Stomach (tissue), 9 donors: ENCODE data around the gene AKNA. TPM values are rescaled to one million over a fixed set of nuclear protein-coding genes. Genes with fewer than 3 reads are reported as not detected.

Experiments
- DNase-seq, 2 donors: peaks; one replicate each; pipeline versions ENCODE4 v3.0.0 to v3.0.0-alpha.2; 2013 to 2019
- H3K27ac ChIP-seq, 5 donors: fragments of 200-600 bp in 4 of 5; sonication (generic) in 4 of 5; one replicate each; pipeline ENCODE4 v1.5.1; 2013 to 2019; ENCODE audit warnings: mild to moderate bottlenecking in 1 of 5, moderate library complexity in 1 of 5
- H3K27me3 ChIP-seq, 3 donors: fragments of 200-600 bp; sonication (generic); one replicate each; pipeline ENCODE4 v1.5.1; 2017 to 2019; ENCODE audit warnings: mixed run types in 1 of 3
- H3K36me3 ChIP-seq, 4 donors: fragments of 200-600 bp; sonication (generic); 1 replicate in 3 of 4; 2 replicates in 1 of 4; pipeline ENCODE4 v1.5.1; 2016 to 2019
- H3K4me1 ChIP-seq, 4 donors: fragments of 200-600 bp; sonication (generic); one replicate each; pipeline ENCODE4 v1.5.1; 2016 to 2019
- H3K4me3 ChIP-seq, 4 donors: fragments of 200-600 bp; sonication (generic) in 3 of 4; one replicate each; pipeline ENCODE4 v1.5.1; 2016 to 2019; ENCODE audit warnings: mild to moderate bottlenecking in 1 of 4
- H3K9me3 ChIP-seq, 4 donors: fragments of 200-600 bp; sonication (generic); one replicate each; pipeline ENCODE4 v1.5.1; 2016 to 2019
- CTCF ChIP-seq, 7 experiments: fragments of 450-650 bp in 4 of 7; fragments of 200-600 bp in 3 of 7; sonication (generic) in 3 of 7; IDR thresholded peaks; one replicate each; pipeline ENCODE4 v1.5.1; 2016 to 2019; ENCODE audit warnings: antibody characterized with exemption in 7 of 7, control low read depth in 2 of 7, mild to moderate bottlenecking in 1 of 7
- EP300 ChIP-seq: sonication (generic); formaldehyde crosslinking; IDR thresholded peaks from one replicate; pipeline ENCODE4 v1.6.1; 2017; ENCODE audit warnings: antibody characterized with exemption
- POLR2A ChIP-seq, 4 donors: fragments of 450-650 bp; IDR thresholded peaks; one replicate each; pipeline ENCODE4 v1.6.1; 2016; ENCODE audit warnings: antibody characterized with exemption in 4 of 4, control low read depth in 2 of 4, mild to moderate bottlenecking in 1 of 4, moderate library complexity in 1 of 4
- POLR2AphosphoS5 ChIP-seq, 3 donors: sonication (generic); formaldehyde crosslinking; IDR thresholded peaks; one replicate each; pipeline ENCODE4 v1.6.1; 2016; ENCODE audit warnings: antibody characterized with exemption in 3 of 3
- WGBS, 5 donors: extraction: QIAGEN DNeasy Blood & Tissue Kit in 3 of 5; methylation state at CpG; one replicate each; pipeline versions ENCODE4 v1.1.5 to v1.1.7; 2013 to 2018; 5-methylcytosine and 5-hydroxymethylcytosine counted together
- intact Hi-C: fragments of 100-400 bp; cut with DNase I; formaldehyde crosslinking; loops from one replicate; pipeline ENCODE4 v1.15.1; 2023; ENCODE audit warnings: low total_unique reads
- polyA plus RNA-seq, 3 donors: library from polyadenylated mRNA; stranded (reverse); fragments of 200-250 nt; gene quantifications; one replicate each; pipeline ENCODE4 v1.2.3, GENCODE V29; 2013
- total RNA-seq, 5 donors: library from RNA; depleted of rRNA; stranded (reverse); fragments of >200 nt; gene quantifications; one replicate each; pipeline versions ENCODE4 v1.1.0 to v1.2.3, GENCODE V29; 2014 to 2016
- donor health status: healthy with polysubstance abuse.
- donor health status: Bipolar disorder and iron deficiency.
- donor health status: healthy.

The AKNA gene
- total and polyA plus RNA-seq, 8 donors, result 12.2 to 85.8 (median 16.6) TPM

GRCh38 chr9:114397219-114397847 is 9.6 kb upstream of the AKNA start:
- intact Hi-C loops, result no loop called here
- peak overlapping the region; percentile 77 to 94 (median 92) for H3K27ac ChIP-seq
- peaks cover 19 to 61% (median 54%) of the 10 kb centered on the region in 4 donors for H3K4me1 ChIP-seq
- peak overlapping the region; percentile 66 to 88 (median 74) for H3K4me3 ChIP-seq
- H3K27me3 ChIP-seq, result no peaks in the 10 kb centered on the region
- DNase-seq, result no peak
- 11 to 17% (median 15%) methylated on average over 14 of the region's 14 CpGs for WGBS, 5 donors
- peaks cover 0 to 11% (median 3%) of the 10 kb centered on the region in 4 donors for H3K36me3 ChIP-seq
- no peaks in the 10 kb centered on the region for H3K9me3 ChIP-seq
- no peak for TF ChIP-seq POLR2AphosphoS5 (IDR thresholded peaks at IDR 0.05)
- TF ChIP-seq CTCF (IDR thresholded peaks at IDR 0.05), result no peak
- no peak for TF ChIP-seq EP300
- TF ChIP-seq POLR2A (IDR thresholded peaks at IDR 0.05), result no peak

- Histone ChIP-seq H3K36me3 (peaks cover 0 to 5% (median 0%) of the 10 kb centered on the region in 4 donors), H3K9me3 (no peaks in the 10 kb centered on the region), H3K27ac (peak overlapping the region in 4 of 5 donors; percentile 91 to 94 (median 92)), H3K4me1 (peaks cover 24 to 68% (median 60%) of the 10 kb centered on the region in 4 donors), H3K27me3 (no peaks in the 10 kb centered on the region), H3K4me3 (peak overlapping the region in 2 of 4 donors; percentile 66 to 67)
- WGBS, 5 donors, result 55 to 70% (median 59%) methylated on average over 13 to 16 of the region's 16 CpGs
- DNase-seq, result peak in 1 of 2 donors; percentile 87
- intact Hi-C loops, result no loop called here
- TF ChIP-seq EP300 (no peak), CTCF (IDR thresholded peaks at IDR 0.05) (no peak), POLR2AphosphoS5 (IDR thresholded peaks at IDR 0.05) (no peak)
Measured at GRCh38 chr9:114396558-114397218, 8.9 kb upstream of the AKNA start.

GRCh38 chr9:114395768-114396167 is 8.0 kb upstream of the AKNA start:
- TF ChIP-seq POLR2A (IDR thresholded peaks at IDR 0.05), result no peak
- no peak for TF ChIP-seq POLR2AphosphoS5 (IDR thresholded peaks at IDR 0.05)
- TF ChIP-seq EP300, result no peak
- TF ChIP-seq CTCF (IDR thresholded peaks at IDR 0.05), result no peak
- Histone ChIP-seq H3K4me1 (peaks cover 24 to 77% (median 64%) of the 10 kb centered on the region in 4 donors), H3K27me3 (no peaks in the 10 kb centered on the region), H3K36me3 (no peaks in the 10 kb centered on the region), H3K9me3 (no peaks in the 10 kb centered on the region), H3K27ac (peak overlapping the region in 3 of 5 donors; percentile 84 to 93 (median 91)), H3K4me3 (no peak overlapping the region)
- intact Hi-C loops, result no loop called here
- WGBS, 5 donors, result 74 to 92% (median 80%) methylated on average over 5 of the region's 5 CpGs
- no peak for DNase-seq

- 16 to 38% (median 30%) methylated on average over 5 of the region's 5 CpGs for WGBS, 5 donors
- TF ChIP-seq EP300 (no peak), POLR2AphosphoS5 (IDR thresholded peaks at IDR 0.05) (no peak), CTCF (IDR thresholded peaks at IDR 0.05) (no peak), POLR2A (IDR thresholded peaks at IDR 0.05) (no peak)
- H3K27ac ChIP-seq, result peak overlapping the region; percentile 37 to 93 (median 84)
- no peaks in the 10 kb centered on the region for H3K36me3 ChIP-seq
- peak overlapping the region in 1 of 4 donors; percentile 27 for H3K4me3 ChIP-seq
- H3K27me3 ChIP-seq, result no peaks in the 10 kb centered on the region
- peaks cover 24 to 82% (median 69%) of the 10 kb centered on the region in 4 donors for H3K4me1 ChIP-seq
- intact Hi-C loops, result no loop called here
- peak in 1 of 2 donors; percentile 46 for DNase-seq
- H3K9me3 ChIP-seq, result no peaks in the 10 kb centered on the region
Measured at GRCh38 chr9:114395334-114395617, 7.5 kb upstream of the AKNA start.
